Measurements from ENCODE around the gene UBR3. TPM values are rescaled to one million over a fixed set of nuclear protein-coding genes. Genes with fewer than 3 reads are reported as not detected.

UBR3 gene
- total and polyA plus RNA-seq, 10 donors: 7.2 to 119 (median 54.3) TPM

DNA sequence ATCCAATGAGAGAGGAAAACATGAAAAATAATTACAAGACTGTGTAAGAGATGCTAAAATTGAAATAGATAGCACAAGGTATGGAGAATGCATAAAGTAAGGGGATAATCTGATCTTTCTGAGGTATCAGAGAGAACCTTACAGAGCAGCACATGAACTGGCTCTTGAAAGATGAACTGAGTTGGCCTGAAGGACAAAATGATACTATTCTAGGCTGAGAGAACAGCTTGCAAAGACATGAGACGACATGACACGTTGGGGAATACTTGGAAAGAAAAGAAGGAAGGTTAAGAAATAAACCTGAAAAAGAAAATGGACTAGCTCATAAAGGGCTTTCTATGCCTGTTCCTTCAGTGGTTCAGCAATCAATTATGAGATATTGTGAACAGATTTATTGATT, 198.0 kb downstream of the UBR3 start:
- H3K36me3 ChIP-seq: peaks cover under 1 to 40% (median 13%) of the 10 kb centered on the region in 6 donors
- TF ChIP-seq, protein P1, sequence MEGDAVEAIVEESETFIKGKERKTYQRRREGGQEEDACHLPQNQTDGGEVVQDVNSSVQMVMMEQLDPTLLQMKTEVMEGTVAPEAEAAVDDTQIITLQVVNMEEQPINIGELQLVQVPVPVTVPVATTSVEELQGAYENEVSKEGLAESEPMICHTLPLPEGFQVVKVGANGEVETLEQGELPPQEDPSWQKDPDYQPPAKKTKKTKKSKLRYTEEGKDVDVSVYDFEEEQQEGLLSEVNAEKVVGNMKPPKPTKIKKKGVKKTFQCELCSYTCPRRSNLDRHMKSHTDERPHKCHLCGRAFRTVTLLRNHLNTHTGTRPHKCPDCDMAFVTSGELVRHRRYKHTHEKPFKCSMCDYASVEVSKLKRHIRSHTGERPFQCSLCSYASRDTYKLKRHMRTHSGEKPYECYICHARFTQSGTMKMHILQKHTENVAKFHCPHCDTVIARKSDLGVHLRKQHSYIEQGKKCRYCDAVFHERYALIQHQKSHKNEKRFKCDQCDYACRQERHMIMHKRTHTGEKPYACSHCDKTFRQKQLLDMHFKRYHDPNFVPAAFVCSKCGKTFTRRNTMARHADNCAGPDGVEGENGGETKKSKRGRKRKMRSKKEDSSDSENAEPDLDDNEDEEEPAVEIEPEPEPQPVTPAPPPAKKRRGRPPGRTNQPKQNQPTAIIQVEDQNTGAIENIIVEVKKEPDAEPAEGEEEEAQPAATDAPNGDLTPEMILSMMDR (IDR thresholded peaks at IDR 0.05 in 8 of 11, conservative IDR thresholded peaks at IDR 0.05 in 3 of 11): no peak
- no peak for TF ChIP-seq POLR2AphosphoS5 (IDR thresholded peaks at IDR 0.05)
- TF ChIP-seq POLR2A (IDR thresholded peaks at IDR 0.05): no peak
- H3K4me1 ChIP-seq: peaks cover 0 to 4% (median 0%) of the 10 kb centered on the region in 6 donors
- WGBS, 5 donors: 91 to 98% (median 97%) methylated on average over 2 of the region's 2 CpGs
- no peak overlapping the region for H3K4me3 ChIP-seq
- DNase-seq: no peak
- peaks cover 0 to 5% (median 0%) of the 10 kb centered on the region in 8 donors for H3K9me3 ChIP-seq
- intact Hi-C loops (cut with DNase I; ENCODE audit: low total_unique reads): no loop called here
- no peaks in the 10 kb centered on the region for H3K27me3 ChIP-seq (replicated peaks in 1 of 7)
- no peak overlapping the region for H3K27ac ChIP-seq

- Histone ChIP-seq H3K36me3 (peaks cover 2 to 51% (median 20%) of the 10 kb centered on the region in 6 donors), H3K4me3 (no peak overlapping the region), H3K27me3 (replicated peaks in 1 of 7) (no peaks in the 10 kb centered on the region), H3K27ac (no peak overlapping the region), H3K9me3 (peaks cover 0 to 15% (median 5%) of the 10 kb centered on the region in 8 donors), H3K4me1 (peaks cover 0 to 4% (median 0%) of the 10 kb centered on the region in 6 donors)
- WGBS, 5 donors: 90 to 100% (median 95%) methylated on average over 1 of the region's 1 CpG
- DNase-seq: no peak
- TF ChIP-seq POLR2A (IDR thresholded peaks at IDR 0.05): no peak
- TF ChIP-seq POLR2AphosphoS5 (IDR thresholded peaks at IDR 0.05): no peak
- TF ChIP-seq, protein P1 (IDR thresholded peaks at IDR 0.05 in 8 of 11, conservative IDR thresholded peaks at IDR 0.05 in 3 of 11): no peak
- intact Hi-C loops (cut with DNase I; ENCODE audit: low total_unique reads): no loop called here
These were observed 199.1 kb downstream of the UBR3 start for GRCh38 chr2:170026361-170026760.

GRCh38 chr2:170029551-170029950, 202.3 kb downstream of the UBR3 start:
- no peak for DNase-seq
- peak overlapping the region in 1 of 8 donors; percentile 40 for H3K27ac ChIP-seq
- H3K36me3 ChIP-seq: peaks cover 2 to 43% (median 18%) of the 10 kb centered on the region in 6 donors
- H3K27me3 ChIP-seq (replicated peaks in 1 of 7): no peaks in the 10 kb centered on the region
- H3K9me3 ChIP-seq: peaks cover 0 to 15% (median 5%) of the 10 kb centered on the region in 8 donors
- H3K4me3 ChIP-seq: no peak overlapping the region
- TF ChIP-seq POLR2AphosphoS5 (IDR thresholded peaks at IDR 0.05) (no peak), POLR2A (IDR thresholded peaks at IDR 0.05) (no peak)
- TF ChIP-seq, protein P1 (IDR thresholded peaks at IDR 0.05 in 8 of 11, conservative IDR thresholded peaks at IDR 0.05 in 3 of 11): no peak
- intact Hi-C loops (cut with DNase I; ENCODE audit: low total_unique reads): no loop called here
- H3K4me1 ChIP-seq: peaks cover 0 to 4% (median 0%) of the 10 kb centered on the region in 6 donors

GRCh38 chr2:170030040-170030439, 202.8 kb downstream of the UBR3 start:
- intact Hi-C loops (cut with DNase I; ENCODE audit: low total_unique reads): no loop called here
- WGBS, 5 donors: 51 to 83% (median 71%) methylated on average over 2 of the region's 2 CpGs
- DNase-seq: no peak

More at GRCh38 chr2:170030040-170030439, 202.8 kb downstream of the UBR3 start:
- H3K9me3 ChIP-seq: peaks cover 0 to 15% (median 5%) of the 10 kb centered on the region in 8 donors
- TF ChIP-seq POLR2A (IDR thresholded peaks at IDR 0.05) (no peak), POLR2AphosphoS5 (IDR thresholded peaks at IDR 0.05) (no peak)
- TF ChIP-seq, protein P1 (IDR thresholded peaks at IDR 0.05 in 8 of 11, conservative IDR thresholded peaks at IDR 0.05 in 3 of 11): no peak
- peaks cover 2 to 45% (median 18%) of the 10 kb centered on the region in 6 donors for H3K36me3 ChIP-seq
- peak overlapping the region in 2 of 8 donors; percentile 23 to 40 for H3K27ac ChIP-seq
- no peak overlapping the region for H3K4me3 ChIP-seq
- H3K27me3 ChIP-seq (replicated peaks in 1 of 7): no peaks in the 10 kb centered on the region
- H3K4me1 ChIP-seq: peaks cover 0 to 4% (median 0%) of the 10 kb centered on the region in 6 donors
